ENCODE data around the gene ANXA4.
"Not testable (repeated sequence)": the region's sequence is repeated elsewhere in the genome, so short reads cannot be mapped to it uniquely, and the experiment has no call there.

Gene ANXA4

DNA sequence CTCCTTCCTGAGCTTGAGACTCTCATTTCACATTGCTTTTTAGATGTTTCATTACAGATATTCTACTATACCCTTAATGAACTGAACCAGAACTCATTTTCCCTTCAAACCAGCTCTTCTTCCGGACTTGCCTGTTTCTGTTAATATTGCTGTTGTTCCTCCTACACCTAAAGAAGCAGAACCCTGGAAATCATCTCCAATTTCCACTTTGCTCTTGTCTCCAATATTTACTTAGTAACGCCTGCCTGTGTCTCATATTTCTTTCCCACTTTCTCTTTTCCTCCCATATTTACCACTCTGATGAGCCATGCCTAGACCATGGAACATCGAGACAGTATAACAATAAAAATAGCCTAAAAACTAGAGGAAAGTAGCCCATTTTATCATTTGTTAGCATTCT is 69.7 kb downstream of the ANXA4 start:
- DNase-seq, result no peak

DNA sequence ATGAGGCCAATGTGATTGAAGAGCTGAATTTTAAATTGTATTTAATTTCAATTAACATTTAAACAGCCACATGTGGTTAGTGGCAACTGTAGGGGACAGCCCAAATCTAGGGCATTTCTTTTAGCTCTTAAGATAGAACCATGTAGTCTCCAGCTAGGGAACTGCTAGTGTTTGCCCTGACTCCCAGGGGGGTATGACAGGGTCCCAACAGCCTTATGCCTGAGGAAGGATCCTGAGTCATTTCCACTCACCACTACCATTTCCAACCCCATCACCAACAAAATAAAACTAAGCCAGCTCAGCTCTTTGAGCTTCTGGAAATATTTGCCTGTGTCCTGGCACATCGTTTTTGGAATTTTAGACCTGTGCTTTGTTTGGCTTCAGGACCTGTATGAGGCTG is 73.8 kb downstream of the ANXA4 start:
- DNase-seq, result no peak

DNA sequence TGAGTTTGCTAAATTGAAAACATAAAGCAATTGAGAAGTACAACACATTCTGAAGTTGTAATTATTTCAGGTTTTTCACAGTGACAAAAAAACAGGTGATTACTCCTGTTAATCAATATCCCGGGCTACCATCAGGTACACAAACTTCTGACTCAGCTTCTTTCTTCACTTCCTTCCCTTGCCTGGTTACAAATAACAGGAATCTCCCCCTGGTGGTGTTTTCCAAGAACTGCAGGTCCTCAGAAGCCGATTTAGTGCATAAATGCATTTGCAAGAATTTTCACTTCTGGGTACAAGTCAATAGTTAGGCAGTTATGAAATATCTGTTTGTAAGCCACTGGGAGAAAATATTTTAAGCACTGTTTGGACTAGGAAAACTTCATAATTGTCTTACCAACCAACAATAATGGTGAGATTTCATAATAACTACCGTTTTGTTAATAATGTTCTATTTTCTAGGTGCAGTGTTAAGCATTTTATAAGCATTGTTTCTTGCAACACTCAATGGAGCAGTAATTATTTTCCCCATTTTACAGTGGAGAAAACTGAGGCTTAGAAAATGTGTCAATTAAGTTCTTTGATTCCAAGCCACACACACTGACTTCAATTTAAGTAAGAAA is 75.1 kb downstream of the ANXA4 start:
- DNase-seq, result peak; percentile 78 to 97

DNA sequence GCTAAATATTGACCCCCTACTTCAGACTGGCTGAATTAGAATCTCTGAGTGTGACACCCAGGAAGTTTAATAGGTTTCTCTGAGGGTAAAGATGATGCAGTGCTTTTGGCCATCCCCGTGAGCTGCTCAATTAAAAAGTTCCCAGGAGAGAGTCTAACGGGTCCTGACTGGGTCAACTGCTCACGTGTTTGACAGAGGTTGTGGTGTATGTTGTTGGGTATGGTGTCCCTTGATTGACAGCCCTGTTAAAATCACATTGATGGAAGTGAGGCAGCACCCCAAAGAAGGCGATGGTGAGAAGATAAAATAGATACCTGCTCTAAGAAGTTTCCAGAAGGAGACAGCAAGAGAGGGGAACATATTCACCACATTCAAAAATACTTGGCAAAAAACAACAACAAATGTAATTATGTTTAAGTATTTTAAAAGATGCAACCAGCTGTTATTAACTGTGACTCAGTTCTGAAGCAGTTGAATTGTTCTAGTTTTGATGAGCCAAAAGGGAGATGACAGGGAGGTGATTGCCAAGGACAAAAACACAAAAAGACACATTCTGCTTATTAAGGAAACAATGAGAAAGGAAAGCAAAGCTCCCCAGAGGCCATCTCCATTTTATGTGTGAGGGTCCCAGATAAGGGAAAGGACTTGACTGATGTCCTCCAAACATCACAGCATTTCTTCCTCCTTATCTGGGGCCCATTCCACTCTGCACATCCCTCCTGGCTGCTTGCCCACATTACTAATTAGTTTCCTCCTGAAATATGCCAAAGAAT is 76.0 kb downstream of the ANXA4 start:
- DNase-seq, result no peak

DNA sequence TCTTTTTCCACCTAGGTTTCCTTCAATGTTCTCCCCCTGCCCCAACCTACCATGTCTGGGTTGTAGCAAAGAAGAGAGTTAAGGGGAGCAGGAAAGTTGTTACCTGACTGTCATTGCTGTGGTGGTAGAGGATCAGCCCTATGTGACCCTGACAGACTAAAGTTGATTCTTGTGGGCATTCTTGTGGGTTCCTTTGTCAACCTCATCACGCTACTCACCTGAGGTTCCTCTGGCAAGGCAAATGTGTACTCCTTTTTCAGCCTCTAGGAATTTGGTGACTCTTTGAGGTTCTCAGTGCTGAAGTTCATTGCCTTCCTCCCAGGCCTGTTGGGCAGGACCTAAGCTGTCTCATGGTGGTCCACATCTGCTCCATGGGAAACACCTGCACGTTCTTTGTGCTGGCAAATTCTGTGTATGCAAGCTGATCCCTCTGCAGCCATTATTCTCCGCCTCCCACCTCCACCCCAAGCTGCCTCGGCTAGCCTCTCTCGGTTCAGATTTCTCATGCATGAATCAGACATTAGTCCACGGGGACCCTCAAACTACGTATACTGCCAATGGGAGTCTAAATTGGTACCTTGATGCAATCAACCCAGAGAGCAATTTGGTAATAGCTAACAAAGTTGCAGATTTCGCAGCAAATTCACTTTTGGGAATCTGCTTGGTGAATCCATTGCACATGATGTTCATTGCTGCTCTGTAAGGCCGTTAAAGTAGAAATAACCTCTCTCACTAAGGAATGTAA is 86.0 kb downstream of the ANXA4 start:
- no peak for DNase-seq

DNA sequence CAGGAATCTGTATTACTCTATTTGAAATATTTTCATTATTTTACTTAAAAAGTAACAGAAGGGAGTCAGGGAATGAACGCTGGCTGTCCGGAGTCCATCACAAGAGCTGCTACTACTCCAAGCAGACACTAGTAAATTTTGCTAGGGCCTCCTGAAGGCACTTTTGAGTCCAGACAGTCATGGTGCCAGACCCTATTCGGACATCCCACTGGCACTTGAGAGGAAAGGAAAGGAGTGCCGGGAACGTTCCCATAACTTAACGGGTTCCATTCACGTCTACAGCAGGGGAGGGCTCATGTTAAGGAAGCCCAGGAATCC is 87.0 kb downstream of the ANXA4 start:
- DNase-seq, result no peak

DNA sequence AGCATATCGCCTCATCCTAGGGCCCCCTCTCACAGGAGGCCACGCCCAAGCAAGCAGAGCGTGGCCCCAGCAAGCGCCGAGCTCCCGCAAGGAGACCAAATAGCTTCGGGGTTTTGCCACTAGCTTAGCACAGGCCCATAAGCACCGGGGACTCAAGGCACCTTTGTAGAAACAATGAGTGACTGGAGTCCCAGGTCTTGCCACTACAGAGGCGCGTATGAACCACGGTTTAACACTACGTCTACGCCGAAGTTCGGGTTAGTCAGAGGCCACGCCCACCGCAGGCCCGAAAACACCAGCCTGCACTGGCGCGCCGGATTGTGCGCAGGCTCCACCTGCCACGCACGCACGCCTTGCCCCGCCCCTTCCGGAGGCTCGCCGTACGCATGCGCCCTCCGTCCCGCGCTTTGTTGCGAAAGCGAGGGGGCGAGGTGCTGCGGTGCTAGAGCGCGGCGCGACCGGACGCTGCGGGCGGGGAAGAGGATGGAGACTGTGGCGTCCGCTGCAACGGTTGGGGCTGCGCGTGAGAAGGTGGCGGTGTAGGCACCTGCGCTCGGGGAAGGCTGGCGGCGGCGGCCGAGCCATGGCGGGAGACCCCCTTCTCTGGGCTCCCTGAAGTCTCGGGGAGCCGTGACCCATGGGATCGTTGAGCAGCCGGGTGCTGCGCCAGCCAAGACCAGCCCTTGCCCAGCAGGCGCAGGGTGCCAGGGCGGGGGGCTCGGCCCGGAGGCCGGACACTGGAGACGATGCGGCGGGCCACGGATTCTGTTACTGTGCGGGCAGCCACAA is 87.5 kb downstream of the ANXA4 start, which contains the start of gene GMCL1:
Gene GMCL1 (plus strand): TSS at position 405 of the 789 bp plus-strand sequence. CDS start 233 bp downstream, at position 638.
- DNase-seq, result peak; percentile 93 to 96

DNA sequence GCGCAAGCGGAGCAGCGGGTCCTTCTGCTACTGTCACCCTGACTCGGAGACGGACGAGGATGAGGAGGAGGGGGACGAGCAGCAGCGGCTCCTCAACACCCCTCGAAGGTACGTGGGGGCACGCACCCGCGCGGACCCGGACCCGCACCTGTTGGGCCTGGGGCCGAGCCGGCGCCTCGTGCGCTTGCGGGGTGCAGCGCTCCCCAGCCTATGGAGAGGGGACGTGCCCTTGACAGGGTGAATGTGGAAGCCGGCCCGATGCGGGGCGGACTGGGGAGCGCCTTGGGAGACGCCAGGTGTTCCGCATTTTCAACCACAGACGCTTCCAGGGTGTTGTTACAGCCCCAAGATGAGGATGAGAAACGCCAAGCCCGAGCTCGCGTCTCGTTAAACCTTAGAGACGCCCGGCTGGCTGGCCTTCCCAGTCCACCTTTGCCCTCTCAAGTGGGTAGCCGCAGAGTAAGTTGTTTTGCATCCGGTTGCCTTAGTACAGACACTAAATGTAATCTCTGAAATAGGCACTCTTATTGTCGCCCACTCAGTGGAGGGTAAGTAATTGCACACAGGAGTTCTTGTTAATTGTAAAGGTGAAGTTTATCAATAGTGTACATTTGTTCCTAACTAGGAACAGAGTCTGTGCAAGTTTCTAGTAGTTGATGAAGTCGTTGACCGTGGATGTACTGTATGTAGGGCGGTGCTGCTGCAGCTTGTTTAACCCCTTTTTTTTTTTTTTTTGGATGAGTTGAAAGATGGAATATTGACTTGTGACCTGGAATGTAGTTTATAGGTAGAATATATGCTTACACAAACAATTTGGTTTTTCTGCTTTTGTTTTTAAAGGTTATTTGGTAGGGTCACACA is 88.3 kb downstream of the ANXA4 start:
- DNase-seq, result peak in 1 of 2 donors; percentile 7

DNA sequence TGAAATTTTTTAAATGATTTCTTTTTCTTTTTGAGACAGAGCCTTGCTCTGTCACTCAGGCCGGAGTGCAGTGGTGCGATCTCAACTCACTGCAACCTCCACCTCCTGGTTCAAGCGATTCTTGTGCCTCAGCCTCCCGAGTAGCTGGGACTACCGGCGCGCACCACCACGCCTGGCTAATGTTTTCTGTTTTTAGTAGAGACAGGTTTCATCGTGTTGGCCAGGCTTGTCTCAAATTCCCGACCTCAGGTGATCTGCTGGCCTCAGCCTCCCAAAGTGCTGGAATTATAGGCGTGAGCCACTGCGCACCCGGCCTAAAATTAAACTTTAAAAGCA is 88.9 kb downstream of the ANXA4 start:
- not testable (repeated sequence) for DNase-seq

DNA sequence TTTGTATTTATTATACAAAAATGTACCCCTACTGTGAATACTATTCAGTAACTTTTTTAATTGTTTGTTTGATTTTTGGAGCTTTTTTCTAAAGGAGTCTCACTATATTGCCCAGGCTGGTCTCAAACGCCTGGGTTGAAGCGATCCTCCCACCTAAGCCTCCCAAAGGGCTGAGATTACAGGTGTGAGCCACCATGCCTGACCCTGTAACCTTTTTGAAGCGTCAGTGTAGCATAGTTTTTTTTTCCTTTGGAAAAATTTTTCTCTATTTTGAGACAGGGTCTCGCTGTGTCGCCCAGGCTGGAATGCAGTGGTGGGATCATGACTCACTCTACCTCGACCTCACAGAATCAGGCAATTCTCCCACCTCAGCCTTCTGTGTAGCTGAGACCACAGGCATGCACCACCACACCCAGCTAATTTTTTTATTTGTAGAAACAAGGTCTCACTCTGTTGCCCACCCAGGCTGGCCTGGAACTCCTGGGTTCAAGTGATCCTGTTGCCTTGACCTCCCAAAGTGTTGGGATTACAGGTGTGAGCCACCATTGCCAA is 89.5 kb downstream of the ANXA4 start:
- no peak for DNase-seq

DNA sequence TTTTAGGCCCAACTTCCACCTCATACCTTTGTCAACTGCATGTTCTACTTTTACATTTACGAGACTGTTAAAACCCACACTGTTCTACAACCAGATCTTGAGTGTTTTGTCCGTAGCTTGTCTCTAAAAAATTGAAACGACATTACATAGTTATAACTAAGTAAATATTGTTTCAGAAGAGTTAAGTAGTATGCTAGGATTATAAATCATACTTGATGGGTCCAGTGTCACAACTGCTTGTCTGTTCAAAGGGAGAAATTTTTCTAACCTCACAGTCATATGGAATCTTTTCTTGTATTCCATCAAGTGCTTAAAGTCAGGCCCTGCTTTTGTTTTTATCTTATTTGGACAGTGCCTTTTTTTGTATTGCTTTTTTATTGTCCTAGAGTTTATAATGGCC is 91.8 kb downstream of the ANXA4 start:
- no peak for DNase-seq

DNA sequence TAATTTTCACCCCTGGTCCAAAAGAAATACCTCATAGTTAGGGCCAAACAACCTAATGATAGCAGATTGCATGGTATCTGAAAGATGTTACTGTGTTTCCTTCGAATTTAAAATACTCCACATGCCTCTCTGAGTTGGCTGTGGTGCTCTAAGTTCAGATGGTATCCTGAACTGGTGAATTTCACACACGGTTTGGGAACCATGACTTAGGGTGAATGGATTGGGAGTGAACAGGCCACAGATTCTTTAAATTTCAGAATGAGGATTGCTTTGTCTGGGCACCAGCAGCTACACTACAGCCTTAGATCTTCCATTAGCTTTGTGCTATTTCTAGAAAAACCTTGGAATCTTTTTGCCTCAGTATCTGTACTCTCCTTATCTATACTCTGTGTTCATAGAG is 93.7 kb downstream of the ANXA4 start:
- no peak for DNase-seq

DNA sequence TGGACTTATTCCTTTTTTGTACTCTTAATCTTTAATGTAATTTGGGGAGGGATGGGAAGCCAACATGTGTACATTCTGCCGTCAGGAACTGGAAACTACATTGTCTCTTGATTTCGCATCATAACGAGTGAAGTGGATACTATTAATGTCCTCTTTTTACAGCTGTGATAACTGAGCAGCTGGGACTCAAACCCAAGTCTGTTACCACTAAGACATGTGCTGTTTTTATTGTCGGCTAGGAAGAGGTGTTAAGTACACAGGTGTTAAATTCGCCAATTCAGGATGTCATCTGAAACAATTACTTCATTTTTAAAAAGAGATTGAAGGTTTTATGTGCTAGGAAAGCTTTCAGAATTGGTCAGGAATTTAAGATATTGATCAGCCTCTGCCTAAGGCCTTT is 94.4 kb downstream of the ANXA4 start:
- no peak for DNase-seq

DNA sequence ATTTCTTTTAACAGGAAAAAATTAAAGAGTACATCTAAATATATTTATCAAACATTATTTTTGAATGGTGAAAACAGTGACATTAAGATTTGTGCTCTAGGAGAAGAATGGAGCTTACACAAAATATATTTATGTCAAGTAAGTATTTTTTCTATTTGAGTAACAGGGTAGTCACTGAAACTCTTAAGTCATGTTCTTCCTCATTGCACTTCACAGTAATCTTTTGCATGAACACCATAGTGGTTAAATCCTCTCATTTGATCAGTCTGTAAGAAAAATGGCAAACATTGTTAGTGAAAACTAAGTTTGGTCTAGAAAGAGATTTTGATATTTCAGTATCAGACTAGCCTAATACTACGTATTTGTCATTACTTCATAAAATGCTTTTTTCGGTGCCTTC is 95.6 kb downstream of the ANXA4 start:
- peak in 1 of 2 donors; percentile 17 for DNase-seq

DNA sequence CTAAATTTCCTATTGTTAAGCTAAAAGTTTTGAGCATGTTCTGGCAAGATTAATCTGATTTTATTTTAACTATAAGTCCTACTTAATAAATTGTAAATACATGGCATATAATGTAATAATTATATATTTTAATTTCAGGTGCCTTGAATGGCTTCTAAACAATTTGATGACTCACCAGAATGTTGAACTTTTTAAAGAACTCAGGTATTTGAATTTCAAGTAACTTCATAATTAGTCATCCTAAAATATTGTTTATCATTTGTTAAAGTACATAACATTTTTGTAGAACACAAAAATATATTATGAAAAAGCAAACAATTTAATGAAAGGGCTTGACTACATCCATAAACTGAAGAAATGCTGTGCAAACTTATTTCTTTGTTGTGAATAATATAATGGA is 102.1 kb downstream of the ANXA4 start:
- DNase-seq, result no peak

DNA sequence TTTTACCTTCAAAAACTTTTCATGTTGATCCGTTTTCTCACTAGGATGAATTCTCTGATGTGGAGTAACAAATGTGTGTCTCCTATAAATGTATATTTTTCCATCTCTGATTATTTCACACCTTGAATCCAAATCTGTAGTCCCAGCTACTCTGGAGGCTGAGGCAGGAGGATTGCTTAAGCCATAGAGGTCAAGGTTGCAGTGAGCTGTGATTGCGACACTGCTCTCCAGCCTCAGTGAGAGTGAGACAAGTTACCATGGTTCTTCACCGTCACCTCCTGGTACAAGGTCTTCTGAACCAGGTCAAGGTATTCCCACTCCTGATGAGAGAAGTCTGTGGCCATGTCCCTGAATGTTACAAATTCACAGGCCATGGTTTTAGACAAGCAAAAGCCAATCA is 102.6 kb downstream of the ANXA4 start:
- DNase-seq, result no peak

DNA sequence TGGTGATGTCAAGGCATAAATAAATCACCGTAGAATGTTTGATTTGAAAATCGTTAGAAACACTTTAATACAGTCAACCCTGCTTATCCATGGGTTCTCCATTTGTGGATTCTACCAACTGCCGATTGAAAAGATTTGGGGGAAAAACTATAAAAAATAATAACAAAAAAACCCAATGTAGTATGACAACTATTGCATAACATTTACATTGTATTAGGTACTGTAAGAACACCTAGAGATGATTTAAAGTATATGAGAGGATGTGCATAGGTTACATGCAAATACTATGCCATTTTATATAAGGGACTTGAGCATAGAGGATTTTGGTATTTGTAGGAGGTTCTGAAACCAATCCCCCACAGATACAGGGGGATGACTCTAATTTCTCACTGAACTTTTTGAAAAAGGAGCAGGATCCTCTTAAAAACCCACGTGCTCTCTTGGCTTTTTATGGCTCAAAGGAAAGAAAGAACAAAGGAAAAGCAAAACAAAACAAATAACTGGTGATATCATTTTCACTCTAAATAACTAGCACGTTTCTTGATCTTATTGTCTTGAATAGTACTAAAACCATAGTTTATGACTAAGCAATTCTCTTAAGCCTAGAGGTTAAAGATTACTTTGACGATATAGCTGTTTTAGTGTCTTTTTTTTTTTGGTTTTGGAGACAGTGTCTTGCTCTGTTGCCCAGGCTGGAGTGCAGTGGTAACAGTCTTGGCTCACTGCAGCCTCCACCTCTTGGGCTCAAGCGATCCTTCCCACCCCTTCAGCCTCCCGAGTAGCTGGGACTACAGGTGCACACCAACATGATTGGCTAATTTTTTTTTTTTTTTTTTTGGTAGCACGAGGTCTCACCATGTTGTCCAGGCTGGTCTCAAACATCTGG is 104.5 kb downstream of the ANXA4 start:
- DNase-seq, result no peak

DNA sequence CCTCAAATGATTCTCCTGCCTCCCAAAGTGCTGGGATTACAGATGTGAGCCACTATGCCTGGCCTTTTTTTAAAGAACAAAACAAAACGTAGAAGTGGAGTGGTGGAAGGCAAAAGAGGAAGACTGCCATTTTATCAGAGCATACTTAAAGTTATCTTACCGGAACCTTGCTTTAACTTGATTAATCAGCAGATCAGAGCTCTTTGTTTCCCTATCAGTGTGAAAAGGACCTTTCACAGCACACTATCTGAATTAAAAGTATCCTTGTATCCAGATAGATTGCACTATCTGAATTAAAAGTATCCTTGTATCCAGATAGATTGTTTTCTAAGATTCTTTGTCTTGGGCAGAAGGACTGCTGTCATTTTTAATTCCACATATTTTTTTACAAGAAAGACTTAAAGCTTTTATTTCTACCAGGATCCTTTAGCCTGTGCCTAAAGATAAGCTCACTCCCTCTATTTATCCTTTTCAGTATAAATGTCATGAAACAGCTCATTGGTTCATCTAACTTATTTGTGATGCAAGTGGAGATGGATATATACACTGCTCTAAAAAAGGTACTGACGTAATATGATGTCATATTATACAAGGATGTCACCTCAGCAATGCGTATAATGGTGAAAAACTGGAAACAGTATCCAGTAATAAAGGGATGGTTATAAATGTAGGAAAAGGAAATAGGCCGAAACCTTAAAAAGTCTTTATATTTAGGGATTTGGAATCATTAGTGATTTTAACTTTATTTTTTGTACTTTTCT is 105.3 kb downstream of the ANXA4 start:
- DNase-seq, result no peak

DNA sequence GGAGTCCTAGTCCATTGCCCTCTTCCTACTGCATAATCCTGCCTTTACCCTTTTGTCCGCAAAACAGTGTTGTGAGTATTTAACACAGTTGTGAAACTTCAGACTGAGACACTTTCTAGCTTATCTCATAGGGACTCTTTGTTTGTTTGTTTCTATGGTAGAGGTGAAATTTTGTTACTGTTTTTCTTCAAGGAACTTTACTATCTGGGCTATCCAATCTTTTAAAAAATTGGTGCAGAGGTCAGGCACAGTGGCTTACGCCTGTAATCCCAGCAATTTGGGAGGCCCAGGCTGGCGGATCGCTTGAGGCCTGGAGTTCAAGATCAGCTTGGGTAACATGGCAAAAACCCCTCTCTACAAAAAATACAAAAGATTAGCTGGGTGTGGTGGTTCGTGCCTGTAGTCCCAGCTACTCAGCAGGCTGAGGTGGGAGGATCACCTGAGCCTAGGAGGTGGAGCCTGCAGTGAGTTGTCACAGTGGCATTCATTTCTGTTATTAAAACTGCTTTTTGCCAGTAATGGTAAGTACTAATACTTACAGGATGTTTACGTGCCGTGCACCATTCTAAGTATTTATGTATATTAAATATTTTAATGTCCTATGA is 106.4 kb downstream of the ANXA4 start:
- no peak for DNase-seq

DNA sequence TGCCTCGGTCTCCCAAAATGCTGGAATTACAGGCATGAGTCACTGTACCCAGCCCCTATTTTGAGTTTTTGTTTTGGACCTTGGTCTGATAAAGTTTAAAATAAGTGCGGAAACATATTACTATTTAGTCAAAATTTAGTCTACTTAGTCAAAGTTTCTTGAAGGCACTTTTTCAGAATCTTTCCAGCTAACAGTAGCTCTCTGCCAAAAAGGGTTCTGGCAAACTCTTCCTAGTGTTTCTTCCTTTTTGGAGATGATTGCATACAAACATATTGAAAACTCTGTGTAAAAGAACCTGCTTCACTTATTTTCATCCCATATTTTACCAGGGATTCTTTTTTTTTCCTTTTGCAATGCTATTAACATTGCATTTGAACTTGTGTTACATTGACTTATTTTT is 116.3 kb downstream of the ANXA4 start:
- DNase-seq, result no peak

Data from inflammatory macrophage treated with lipopolysaccharide for 1 hour (primary cell).